ENCODE data around the gene OPN3. TPM values are rescaled to one million over a fixed set of nuclear protein-coding genes. Genes with fewer than 3 reads are reported as not detected.

OPN3 gene
- total RNA-seq, 1 experiment from 2014 or later = 13.3 TPM

DNA sequence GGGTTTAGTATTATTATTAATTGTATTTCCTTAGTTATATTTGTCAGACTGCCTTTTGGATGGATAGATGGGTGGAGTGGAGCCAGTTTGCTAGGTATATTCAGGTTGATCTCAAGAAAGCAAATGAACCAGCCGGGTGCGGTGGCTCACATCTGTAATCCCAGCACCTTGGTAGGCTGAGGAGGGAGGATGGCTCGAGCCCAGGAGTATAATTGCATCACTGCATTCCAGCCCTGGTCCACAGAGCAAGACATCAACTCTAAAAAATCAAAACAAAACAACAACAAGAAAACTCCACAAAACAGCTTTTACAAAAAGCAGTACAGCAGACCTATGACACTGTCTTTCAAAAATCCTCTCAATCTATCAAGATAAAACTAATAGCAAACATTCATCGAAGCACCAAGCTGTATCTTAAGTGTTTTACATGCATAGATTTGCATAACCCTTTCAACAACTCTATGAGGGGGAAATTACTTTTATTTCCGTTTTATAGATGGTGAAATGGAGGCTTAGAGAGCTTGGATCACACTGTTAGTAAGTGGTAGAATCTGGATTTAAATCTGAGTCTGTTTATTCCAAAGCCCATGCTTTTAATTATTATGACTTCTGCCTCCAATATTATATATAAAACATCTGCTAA, 82.5 kb downstream of the OPN3 start:
- H3K4me3 ChIP-seq = no peak overlapping the region
- H3K27ac ChIP-seq = no peak overlapping the region
- H3K9me3 ChIP-seq (replicated peaks) = no peaks in the 10 kb centered on the region
- no peak for DNase-seq
- no peaks in the 10 kb centered on the region for H3K4me1 ChIP-seq
- H3K27me3 ChIP-seq = 0 out of 2 replicates have a peak, but pooled peaks cover 9% of the 10 kb centered on the region
- no peaks in the 10 kb centered on the region for H3K36me3 ChIP-seq

DNA sequence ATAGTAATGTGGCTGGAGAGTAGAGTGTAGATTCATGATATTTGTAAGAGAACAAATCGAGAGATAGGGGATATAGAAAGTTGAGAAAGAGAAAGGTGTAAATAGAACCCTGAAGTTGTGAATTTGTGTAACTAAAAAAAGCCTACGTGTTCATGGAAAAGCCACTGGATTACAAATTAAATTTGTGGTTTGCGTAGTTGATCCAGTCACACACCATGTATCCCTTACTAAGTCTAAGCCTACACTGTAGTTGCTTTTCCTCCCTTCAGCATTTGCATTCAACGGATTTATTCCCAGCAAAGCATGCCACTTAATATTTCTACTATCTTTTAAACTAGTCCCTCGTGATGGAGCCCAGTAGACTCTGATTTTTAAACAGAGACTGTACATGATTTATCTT, 83.1 kb downstream of the OPN3 start:
- 0 out of 2 replicates have a peak, but pooled peaks cover 9% of the 10 kb centered on the region for H3K27me3 ChIP-seq
- no peak for DNase-seq
- H3K4me3 ChIP-seq = no peak overlapping the region
- H3K4me1 ChIP-seq = no peaks in the 10 kb centered on the region
- no peaks in the 10 kb centered on the region for H3K9me3 ChIP-seq (replicated peaks)
- H3K36me3 ChIP-seq = no peaks in the 10 kb centered on the region
- H3K27ac ChIP-seq = no peak overlapping the region

DNA sequence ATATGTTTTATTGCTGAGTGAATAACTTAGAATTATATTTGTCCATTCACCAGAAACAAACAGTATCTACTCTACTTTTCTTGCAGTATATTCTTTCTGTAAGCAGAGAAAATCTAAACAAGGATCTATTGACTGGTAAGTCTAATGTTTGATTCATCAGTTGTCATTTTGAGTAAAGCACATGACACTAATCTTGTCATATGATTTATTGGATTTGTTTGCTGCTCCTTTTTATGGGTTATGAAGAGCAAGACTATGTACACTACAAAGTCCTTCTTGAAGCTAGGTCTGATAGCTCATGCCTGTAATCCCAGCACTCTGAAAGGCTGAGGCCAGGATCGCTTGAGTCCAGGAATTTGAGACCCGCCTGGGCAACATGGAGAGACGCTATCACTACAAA, 84.6 kb downstream of the OPN3 start:
- DNase-seq = no peak
- H3K4me3 ChIP-seq = no peak overlapping the region
- H3K36me3 ChIP-seq = no peaks in the 10 kb centered on the region
- H3K27me3 ChIP-seq = 0 out of 2 replicates have a peak, but pooled peaks cover 9% of the 10 kb centered on the region
- no peak overlapping the region for H3K27ac ChIP-seq
- H3K4me1 ChIP-seq = no peaks in the 10 kb centered on the region
- H3K9me3 ChIP-seq (replicated peaks) = no peaks in the 10 kb centered on the region

DNA sequence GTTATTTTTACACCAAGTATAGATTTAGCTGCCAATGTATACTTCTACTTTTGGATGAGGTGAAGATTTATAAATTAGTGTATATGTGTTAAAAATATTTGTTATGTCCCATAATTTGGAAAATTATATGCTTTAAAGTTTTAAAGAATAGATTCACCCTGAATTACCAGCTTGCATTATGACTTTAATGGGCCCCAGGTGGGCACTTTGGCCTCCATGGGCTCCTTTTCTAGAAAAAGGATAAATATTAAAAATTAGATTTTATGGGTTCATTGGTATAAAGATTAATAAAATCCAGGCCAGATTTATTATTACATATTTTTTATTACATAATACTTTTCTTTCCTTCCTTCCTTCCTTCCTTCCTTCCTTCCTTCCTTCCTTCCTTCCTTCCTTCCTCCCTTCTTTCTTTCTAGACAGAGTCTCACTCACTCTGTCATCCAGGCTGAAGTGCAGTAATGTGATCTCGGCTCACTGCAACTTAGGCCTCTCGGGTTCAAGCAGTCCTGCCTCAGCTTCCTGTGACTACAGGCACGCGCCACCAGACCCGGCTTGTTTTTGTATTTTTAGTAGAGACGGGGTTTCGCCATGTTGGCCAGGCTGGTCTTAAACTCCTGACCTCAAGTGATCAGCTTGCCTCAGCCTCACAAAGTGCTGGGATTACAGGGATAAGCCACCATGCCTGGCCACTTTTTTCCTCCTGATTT, 86.1 kb downstream of the OPN3 start:
- Histone ChIP-seq H3K9me3 (replicated peaks) (no peaks in the 10 kb centered on the region), H3K27me3 (0 out of 2 replicates have a peak, but pooled peaks cover 3% of the 10 kb centered on the region), H3K36me3 (no peaks in the 10 kb centered on the region), H3K27ac (no peak overlapping the region), H3K4me3 (no peak overlapping the region), H3K4me1 (no peaks in the 10 kb centered on the region)
- DNase-seq = peak in 1 of 2 experiments; percentile 1

DNA sequence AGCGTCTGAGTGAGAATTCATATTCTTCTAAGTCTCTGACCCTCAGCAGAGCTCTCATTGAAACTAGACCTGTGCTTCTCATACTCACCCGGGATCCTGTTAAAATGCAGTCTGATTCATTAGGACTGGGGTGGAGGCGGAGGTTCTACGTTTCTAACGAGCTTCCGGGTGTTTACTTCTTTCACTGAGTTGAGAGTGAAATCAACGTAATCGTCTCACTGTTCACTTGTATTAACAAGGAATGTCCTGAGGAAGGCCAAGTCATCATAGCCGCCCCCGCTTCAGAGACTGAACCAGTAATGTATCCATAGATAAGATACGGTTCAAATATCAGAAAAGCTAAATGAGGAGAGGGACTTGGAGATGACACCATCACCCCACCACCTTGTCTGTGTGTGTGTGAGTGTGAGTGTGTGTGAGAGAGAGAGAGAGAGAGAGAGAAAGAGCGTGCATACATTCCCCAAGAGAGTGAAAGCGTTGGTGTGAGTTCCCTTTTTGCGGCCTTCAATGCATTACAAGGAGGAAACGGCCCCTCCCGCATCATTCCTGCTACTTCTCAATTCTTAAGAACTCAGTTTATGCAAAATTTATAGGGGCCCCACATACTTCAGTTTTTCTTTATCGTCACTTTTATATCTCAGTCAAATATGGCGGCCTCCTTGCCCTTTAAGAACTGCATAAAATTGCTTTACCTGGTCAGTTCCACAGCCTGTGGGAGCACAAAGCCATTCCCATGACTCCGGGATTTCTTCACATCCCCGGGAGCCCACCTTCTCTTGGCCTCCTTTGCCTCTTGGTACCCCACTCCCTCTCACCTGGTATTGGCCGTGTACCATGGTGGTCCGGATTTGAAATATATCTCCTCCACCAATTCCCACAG, 88.2 kb downstream of the OPN3 start:
- no peaks in the 10 kb centered on the region for H3K36me3 ChIP-seq
- H3K4me1 ChIP-seq = no peaks in the 10 kb centered on the region
- H3K27me3 ChIP-seq = 0 out of 2 replicates have a peak, but pooled peaks cover 3% of the 10 kb centered on the region
- DNase-seq = no peak
- H3K9me3 ChIP-seq (replicated peaks) = no peaks in the 10 kb centered on the region
- H3K27ac ChIP-seq = no peak overlapping the region
- no peak overlapping the region for H3K4me3 ChIP-seq

DNA sequence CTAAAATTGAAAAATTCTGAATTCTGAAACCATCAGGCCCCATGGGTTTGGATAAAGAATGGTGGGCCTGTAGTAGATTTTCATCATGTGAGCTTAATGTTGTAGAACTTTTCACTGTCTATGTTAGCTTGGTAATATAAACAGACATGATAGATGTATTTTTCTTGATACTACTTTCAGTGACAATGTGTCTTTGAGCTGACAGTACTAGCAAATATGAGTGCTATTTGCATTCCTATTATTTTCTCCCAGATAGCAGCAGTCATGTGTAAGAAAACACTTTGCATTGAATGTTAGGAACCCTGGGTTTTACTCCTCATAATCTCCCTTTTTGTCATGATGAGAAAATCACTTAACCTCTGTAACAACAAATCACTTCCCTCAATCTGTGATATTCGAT, 89.9 kb downstream of the OPN3 start:
- Histone ChIP-seq H3K27ac (no peak overlapping the region), H3K36me3 (no peaks in the 10 kb centered on the region), H3K27me3 (0 out of 2 replicates have a peak, but pooled peaks cover under 1% of the 10 kb centered on the region), H3K9me3 (replicated peaks) (no peaks in the 10 kb centered on the region), H3K4me3 (no peak overlapping the region), H3K4me1 (no peaks in the 10 kb centered on the region)
- no peak for DNase-seq

DNA sequence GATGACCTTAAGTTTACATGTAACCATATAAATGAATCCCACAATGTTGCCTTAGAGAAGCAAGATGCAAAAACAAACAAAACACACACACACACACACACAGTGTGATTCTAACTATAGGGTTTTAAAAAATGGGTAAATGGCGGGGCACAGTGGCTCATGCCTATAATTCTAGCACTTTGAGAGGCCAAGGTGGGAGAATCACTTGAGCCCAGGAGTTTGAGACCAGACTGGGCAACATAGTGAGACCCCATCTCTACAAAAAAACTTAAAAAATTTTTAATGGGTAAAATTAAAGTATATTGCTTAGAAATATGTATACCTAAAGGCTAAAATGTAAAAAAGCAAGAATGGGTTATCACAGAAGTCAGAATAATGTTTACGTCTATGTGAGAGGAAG, 92.2 kb downstream of the OPN3 start:
- H3K4me3 ChIP-seq = no peak overlapping the region
- H3K27me3 ChIP-seq = no peaks in the 10 kb centered on the region
- no peak overlapping the region for H3K27ac ChIP-seq
- no peaks in the 10 kb centered on the region for H3K4me1 ChIP-seq
- no peaks in the 10 kb centered on the region for H3K9me3 ChIP-seq (replicated peaks)
- no peaks in the 10 kb centered on the region for H3K36me3 ChIP-seq
- DNase-seq = no peak

Other genes starting within 250 kb of the OPN3 start
- 87.5 and 97.5 TPM in 2 replicates for gene FH, start 120.6 kb downstream of the OPN3 start, total RNA-seq (2014; rRNA removed; shearing (Covaris generic))
- 0.04 TPM in 1 of 2 replicates, not detected in the other for gene KMO, start 108.0 kb downstream of the OPN3 start, total RNA-seq (2014; rRNA removed; shearing (Covaris generic))
- gene CHML, start within 50 bp of the OPN3 start, total RNA-seq (2014; rRNA removed; shearing (Covaris generic)) = 22.4 and 26.7 TPM in 2 replicates
- gene WDR64, start 11.9 kb upstream of the OPN3 start, total RNA-seq (2014; rRNA removed; shearing (Covaris generic)) = not detected in 2 replicates
- gene EXO1, start 207.8 kb upstream of the OPN3 start, total RNA-seq (2014; rRNA removed; shearing (Covaris generic)) = 51.3 and 57.4 TPM in 2 replicates

Data from SJCRH30 (cell line).